Measurements from ENCODE around the gene CERS4.
A peak's percentile ranks its signal among the peaks of the same experiment; 100 is the strongest.
"Not testable (repeated sequence)": the region's sequence is repeated elsewhere in the genome, so short reads cannot be mapped to it uniquely, and the experiment has no call there.

Gene CERS4

DNA sequence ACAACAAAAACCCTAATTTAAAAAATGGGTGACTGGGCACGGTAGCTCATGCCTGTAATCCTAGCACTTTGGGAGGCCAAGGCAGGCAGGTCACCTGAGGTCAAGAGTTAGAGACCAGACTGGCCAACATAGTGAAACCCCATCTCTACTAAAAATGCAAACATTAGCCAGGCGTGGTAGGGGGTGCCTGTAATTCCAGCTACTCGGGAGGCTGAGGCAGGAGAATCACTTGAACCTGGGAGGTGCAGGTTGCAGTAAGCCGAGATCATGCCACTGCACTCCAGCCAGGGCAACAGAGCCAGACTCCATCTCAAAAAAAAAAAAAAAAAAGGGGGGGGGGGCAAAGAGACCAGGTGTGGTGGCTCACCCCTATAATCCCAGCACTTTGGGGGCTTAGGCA lies 55.1 kb downstream of the CERS4 start:
- not testable (repeated sequence) for DNase-seq (ENCODE audit: low read depth, low spot score)

- DNase-seq (ENCODE audit: low read depth, low spot score): no peak
Observed at GRCh38 chr19:8265872-8266271, 56.7 kb downstream of the CERS4 start.

DNA sequence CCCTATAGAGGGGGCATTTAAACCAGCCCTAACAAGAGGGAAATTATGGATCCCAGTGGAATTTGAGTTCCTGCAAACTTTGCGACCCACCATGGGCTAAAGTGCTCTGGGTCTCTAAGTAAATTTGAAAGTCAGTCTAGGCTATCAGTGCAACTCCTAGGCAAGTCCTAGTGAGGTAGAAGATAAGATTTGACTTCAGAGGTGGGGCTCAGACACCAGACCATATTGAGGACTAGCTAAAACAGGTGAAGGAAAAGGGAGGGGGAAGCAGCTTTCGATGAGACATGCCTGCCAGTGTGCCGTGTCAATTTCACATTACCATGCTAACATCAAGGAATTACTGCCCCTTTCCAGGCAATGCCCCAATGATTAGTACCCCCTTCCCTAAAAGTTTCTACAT lies 60.6 kb downstream of the CERS4 start:
- DNase-seq (ENCODE audit: low read depth, low spot score): no peak

- not testable (repeated sequence) for DNase-seq (ENCODE audit: low read depth, low spot score)
Observed at GRCh38 chr19:8276508-8276907, 67.3 kb downstream of the CERS4 start.

DNA sequence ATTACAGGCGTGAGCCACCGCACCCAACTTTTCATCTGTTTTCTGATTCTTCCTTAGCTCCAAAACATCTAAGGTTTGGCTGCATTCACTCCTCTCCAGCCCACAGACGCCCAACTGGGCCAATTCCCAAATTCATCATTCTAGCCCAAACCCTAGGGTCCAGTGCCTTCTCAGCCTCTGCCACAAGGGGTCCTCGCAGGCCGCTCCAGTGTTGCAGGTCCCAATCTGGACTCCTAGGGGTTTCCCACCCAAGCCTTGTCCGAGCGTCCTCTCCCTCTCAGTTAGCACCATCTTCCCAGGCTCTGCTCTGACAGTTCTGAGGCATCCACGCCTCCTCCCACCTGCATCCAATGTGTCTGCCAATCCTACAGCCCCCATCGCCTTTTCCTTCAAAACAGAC lies 82.2 kb downstream of the CERS4 start:
- not testable (repeated sequence) for DNase-seq (ENCODE audit: low read depth, low spot score)

DNA sequence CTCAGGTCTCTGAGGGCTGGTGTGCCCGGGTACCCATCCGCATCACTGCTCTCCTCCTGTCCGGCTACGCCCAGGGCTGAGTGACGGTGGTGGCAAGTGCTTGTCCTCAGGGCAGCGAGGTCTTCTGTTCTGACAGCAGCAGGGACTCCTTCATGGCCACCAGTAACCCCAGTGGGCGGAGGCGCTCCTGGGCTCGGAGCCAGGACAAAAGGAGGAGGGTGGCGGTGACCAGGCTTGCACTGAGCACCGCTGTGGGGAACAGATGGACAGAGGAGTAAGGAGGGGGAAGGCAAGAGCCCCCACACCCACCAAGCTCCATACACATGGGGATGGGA lies 93.2 kb downstream of the CERS4 start:
- no peak for DNase-seq (ENCODE audit: low read depth, low spot score)

DNA sequence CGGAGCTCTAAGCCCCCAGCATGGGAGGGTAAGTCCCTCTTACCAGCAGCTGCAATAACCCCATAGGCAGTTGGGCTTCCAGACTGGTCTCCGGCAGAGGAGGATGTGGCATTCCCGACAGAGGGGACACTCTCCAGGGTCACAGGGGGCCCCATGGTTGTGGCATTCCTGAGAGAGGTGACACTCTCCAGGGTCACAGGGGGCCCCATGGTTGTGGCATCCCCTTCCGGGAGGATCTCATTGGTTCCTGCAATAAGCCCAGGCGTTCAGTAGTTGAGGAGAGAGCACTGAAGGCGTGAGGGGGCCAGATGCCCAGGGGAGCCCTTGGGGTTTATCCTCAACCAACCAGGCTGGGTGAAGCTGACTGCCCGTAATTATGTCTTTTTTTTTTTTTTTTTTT lies 93.6 kb downstream of the CERS4 start:
- DNase-seq (ENCODE audit: low read depth, low spot score): no peak

DNA sequence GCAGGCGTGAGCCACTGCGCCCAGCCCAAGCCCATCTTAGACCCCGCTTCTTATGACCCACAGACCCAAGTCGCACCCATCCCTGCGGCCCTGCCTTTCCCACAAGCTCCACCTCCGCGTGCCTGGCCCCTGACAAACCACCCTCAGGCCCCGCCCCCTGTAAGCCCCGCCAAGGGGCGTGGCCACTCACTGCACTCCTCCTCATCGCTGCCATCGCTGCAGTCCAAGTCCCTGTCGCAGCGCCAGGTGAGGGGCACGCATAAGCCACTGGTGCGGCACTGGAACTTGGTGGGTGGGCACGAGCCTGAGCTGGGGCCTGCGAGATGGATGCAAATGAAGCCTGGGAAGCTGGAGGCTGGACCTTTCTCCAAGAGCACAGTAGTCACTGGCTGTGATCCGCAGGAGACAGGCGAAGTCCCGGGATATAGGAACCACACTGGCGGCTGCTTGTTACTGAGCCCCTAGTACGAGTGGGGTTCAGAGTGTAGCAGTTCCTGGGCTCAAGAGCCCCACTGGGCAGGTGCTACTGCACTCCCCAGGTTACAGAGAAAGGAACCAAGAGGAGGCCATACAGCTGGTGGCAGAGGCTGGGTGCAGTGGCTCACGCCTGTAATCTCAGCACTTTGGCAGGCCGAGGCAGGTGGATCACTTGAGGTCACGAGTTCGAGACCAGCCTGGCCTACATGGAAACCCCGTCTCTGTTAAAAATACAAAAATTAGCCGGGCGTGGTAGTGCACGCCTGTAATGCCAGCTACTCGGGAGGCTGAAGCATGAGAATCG lies 95.9 kb downstream of the CERS4 start:
- DNase-seq (ENCODE audit: low read depth, low spot score): peak; percentile 43

GRCh38 chr19:8305798-8306197 lies 96.6 kb downstream of the CERS4 start:
- DNase-seq (ENCODE audit: low read depth, low spot score): no peak

DNA sequence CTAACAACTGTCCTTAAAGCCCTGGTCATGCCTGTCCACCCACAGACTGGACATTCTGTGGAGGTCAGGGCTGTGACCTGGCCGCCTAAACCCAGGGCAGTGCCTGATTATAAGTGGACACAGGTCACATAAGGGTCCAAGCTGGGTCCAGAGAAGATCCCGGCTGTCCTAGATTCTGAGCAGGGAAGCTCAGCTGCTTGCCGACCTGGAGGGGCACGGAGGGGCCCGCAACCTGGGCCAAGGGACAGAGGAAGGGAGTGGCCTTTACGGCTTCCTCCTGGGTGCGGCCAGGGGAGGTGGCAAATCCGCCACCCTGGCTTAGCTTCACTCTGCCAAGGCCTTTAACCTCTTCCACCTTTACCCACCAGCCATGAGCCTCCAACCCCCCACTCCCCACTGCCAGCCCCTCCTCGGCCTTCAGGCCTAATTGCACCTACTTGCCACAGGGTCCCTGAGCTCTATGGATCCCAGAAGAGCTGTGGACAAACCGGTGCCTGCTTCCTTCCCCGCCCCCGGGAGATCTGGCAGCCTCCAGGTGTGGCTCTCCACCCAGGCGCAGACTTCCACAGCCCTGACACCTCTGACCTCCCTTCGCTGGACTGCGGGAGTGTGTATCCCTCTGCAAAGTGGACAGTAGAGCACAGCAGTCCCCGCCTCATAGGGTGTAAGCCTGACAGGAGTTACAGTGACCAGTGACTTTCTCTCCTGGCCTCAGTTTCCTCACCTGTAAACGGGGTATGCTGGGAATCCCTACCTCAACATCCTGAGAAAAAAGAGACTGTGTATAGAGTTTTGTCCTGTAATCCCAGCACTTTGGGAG lies 97.3 kb downstream of the CERS4 start:
- no peak for DNase-seq (ENCODE audit: low read depth, low spot score)

DNA sequence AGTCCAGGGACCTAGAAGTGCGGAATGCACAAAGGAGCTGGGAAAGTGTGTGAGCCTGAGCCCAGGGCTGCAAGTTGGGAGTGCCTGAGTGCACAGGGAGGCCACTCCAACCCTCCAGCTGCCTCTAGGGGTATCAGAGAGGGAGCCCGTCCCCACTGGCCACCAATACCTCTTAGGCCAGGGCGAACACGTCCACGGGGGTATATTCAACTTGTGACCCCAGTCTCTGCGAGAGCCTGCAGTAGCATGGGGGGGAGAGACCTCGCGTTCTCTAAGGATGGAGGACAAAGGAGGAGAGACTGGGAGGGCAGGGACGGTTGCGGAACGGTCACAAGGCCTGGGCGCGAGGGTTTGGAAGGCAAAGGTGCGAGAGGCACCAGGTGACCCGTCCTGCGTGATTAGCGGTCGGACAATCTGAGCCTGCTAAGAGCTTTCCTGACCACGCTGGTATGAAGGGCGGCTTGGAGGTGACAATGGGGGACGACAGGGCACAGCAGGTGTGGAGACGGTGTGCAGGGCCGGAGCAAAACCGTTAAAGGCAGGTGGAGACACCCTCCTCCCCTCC lies 98.3 kb downstream of the CERS4 start:
- peak; percentile 31 for DNase-seq (ENCODE audit: low read depth, low spot score)

DNA sequence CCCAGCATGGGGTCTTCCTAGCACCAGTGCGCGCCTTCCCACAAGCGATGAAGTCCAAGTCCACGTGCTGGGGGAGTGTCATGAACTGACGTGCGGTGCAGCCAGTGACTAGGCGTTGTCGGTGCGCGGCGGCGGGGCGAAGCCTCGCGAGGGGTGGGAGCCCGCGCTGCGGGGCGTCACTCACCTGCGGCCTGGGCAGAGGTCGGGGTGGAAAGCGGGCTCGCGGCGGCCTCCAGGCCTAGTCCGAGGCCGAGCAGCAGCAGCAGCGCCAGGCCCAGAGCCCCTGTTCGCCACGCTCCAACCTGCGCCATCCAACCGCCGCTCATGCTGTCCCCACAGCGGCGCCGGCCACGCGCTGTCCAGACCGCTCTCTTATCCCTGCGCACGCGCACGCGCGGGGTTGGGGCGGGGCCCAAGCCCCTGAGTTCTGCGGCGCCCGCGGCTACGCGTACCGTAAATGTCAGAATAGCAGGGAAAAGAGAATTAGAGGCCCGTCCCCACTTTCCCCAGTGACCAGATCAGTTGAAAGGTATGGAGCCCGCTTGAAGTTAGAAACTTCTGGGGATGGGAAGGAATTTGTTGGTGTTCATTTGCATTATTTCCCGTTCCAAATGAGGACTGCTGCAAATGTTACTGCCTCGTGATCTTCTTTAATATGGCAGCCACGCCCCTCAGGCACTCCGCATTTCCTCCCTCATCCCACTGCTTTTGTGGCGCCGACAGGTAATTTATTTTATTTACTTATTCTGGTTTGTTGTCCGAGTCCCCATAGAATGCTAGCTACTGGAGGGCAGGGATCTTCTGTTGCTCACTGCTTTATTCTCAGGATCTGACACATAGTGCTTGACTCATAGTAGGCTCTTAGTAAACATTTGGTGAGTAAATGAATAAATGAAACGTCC lies 99.0 kb downstream of the CERS4 start, which contains the start of gene CD320:
CD320 (minus strand) TSS at position 394 of the 902 bp plus-strand sequence; CDS start at position 326, 68 bp downstream.
- DNase-seq (ENCODE audit: low read depth, low spot score): peak; percentile 97

DNA sequence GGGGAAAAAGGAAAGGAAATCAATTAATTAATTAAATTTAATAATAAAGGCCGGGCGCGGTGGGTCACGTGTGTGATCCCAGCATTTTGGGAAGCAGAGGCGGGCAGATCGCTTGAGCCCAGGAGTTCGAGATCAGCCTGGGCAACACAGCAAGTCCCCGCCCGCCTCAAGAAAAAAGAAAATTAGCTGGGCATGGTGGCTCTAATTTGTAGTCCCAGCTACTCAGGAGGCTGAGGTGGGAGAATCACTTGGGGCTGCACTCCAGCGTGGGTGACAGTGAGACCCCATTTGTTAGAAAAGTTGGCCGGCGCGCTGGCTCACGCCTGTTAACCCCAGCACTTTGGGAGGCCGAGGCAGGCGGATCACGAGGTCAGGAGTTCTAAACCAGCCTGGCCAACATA lies 99.7 kb downstream of the CERS4 start:
- no peak for DNase-seq (ENCODE audit: low read depth, low spot score)

- no peak for DNase-seq (ENCODE audit: low read depth, low spot score)
Observed at GRCh38 chr19:8310342-8311055, 101.3 kb downstream of the CERS4 start.

- no peak for DNase-seq (ENCODE audit: low read depth, low spot score)
Observed at GRCh38 chr19:8311461-8312260, 102.5 kb downstream of the CERS4 start.

Measured in astrocyte of the hippocampus (primary cell).